ENCODE measurements around the gene C1R.

DNA sequence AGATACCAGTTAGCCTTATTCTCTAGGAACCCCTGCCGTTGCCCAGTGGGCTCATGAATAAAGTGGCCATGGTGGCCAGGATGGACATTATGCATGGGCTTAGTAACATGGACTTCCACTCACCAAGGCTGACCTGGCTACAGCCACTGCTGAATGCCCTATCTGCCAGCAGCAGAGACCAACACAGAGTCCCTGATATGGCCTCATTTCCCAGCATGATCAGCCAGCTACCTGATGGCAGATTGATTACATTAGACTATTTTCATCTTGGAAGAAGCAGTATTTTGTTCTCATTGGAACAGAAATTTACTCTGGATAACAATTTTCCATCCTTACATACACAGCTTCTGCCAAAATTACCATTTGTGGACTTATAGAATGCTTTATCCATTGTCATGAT is 57.8 kb downstream of the C1R start:
- TF ChIP-seq, protein P1, sequence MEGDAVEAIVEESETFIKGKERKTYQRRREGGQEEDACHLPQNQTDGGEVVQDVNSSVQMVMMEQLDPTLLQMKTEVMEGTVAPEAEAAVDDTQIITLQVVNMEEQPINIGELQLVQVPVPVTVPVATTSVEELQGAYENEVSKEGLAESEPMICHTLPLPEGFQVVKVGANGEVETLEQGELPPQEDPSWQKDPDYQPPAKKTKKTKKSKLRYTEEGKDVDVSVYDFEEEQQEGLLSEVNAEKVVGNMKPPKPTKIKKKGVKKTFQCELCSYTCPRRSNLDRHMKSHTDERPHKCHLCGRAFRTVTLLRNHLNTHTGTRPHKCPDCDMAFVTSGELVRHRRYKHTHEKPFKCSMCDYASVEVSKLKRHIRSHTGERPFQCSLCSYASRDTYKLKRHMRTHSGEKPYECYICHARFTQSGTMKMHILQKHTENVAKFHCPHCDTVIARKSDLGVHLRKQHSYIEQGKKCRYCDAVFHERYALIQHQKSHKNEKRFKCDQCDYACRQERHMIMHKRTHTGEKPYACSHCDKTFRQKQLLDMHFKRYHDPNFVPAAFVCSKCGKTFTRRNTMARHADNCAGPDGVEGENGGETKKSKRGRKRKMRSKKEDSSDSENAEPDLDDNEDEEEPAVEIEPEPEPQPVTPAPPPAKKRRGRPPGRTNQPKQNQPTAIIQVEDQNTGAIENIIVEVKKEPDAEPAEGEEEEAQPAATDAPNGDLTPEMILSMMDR (IDR thresholded peaks at IDR 0.05; ENCODE audit: insufficient read depth, low read length) = no peak
- TF ChIP-seq, protein P2, sequence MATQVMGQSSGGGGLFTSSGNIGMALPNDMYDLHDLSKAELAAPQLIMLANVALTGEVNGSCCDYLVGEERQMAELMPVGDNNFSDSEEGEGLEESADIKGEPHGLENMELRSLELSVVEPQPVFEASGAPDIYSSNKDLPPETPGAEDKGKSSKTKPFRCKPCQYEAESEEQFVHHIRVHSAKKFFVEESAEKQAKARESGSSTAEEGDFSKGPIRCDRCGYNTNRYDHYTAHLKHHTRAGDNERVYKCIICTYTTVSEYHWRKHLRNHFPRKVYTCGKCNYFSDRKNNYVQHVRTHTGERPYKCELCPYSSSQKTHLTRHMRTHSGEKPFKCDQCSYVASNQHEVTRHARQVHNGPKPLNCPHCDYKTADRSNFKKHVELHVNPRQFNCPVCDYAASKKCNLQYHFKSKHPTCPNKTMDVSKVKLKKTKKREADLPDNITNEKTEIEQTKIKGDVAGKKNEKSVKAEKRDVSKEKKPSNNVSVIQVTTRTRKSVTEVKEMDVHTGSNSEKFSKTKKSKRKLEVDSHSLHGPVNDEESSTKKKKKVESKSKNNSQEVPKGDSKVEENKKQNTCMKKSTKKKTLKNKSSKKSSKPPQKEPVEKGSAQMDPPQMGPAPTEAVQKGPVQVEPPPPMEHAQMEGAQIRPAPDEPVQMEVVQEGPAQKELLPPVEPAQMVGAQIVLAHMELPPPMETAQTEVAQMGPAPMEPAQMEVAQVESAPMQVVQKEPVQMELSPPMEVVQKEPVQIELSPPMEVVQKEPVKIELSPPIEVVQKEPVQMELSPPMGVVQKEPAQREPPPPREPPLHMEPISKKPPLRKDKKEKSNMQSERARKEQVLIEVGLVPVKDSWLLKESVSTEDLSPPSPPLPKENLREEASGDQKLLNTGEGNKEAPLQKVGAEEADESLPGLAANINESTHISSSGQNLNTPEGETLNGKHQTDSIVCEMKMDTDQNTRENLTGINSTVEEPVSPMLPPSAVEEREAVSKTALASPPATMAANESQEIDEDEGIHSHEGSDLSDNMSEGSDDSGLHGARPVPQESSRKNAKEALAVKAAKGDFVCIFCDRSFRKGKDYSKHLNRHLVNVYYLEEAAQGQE (IDR thresholded peaks at IDR 0.05; ENCODE audit: insufficient replicate concordance, low read depth) = no peak
- TF ChIP-seq SPI1 (IDR thresholded peaks at IDR 0.05; ENCODE audit: borderline replicate concordance, low read depth) (no peak), POLR2AphosphoS5 (IDR thresholded peaks at IDR 0.05; ENCODE audit: low read depth) (no peak), GABPA (IDR thresholded peaks at IDR 0.05; ENCODE audit: low read depth) (no peak)
